Measurements from ENCODE around the gene NFATC3. TPM values are rescaled to one million over a fixed set of nuclear protein-coding genes. Genes with fewer than 3 reads are reported as not detected.

NFATC3 gene
- polyA plus RNA-seq, 1 experiment = 16.7 TPM

DNA sequence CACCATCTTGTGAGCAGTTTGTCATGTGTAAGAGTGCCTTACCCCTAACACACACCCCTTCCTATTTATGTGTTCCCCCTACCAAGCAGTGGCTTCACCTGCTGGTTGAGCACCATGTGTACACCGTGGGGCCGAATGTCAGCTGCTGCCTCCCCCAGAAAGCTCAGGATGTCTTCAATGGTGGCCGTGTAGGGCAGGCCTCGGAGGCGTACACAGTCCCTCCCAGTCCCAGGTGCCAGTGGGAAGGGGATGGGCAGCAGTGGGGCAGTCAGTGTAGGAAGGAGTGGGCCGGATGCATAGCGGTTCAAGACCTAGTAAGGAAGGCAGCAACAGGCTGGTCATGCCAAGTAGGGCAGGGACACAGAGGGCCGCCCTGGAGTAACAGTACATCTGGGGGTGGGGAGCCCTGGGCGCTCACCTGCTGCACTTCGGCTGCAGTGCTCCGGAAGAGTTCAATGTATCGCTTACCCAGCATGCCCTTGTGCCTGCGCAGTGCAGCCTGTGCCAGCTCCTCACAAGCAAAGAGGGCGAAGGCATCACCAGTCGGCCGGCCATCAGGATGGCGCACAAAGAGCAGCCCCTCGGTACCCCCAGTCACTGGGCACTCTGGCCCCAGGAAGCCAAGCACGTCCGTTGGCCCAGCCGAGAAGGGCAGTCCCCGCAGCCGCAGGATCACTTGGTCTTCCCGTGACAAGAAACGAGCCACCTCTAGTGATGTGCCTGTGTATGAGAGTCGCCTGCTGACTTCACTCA is 146.4 kb downstream of the NFATC3 start:
- POLR2A ChIA-PET = no interaction called here
- TF ChIP-seq, protein P1, sequence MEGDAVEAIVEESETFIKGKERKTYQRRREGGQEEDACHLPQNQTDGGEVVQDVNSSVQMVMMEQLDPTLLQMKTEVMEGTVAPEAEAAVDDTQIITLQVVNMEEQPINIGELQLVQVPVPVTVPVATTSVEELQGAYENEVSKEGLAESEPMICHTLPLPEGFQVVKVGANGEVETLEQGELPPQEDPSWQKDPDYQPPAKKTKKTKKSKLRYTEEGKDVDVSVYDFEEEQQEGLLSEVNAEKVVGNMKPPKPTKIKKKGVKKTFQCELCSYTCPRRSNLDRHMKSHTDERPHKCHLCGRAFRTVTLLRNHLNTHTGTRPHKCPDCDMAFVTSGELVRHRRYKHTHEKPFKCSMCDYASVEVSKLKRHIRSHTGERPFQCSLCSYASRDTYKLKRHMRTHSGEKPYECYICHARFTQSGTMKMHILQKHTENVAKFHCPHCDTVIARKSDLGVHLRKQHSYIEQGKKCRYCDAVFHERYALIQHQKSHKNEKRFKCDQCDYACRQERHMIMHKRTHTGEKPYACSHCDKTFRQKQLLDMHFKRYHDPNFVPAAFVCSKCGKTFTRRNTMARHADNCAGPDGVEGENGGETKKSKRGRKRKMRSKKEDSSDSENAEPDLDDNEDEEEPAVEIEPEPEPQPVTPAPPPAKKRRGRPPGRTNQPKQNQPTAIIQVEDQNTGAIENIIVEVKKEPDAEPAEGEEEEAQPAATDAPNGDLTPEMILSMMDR (IDR thresholded peaks at IDR 0.05; ENCODE audit: low read depth, low read length) = no peak
- DNase-seq (ENCODE audit: low read depth, low spot score) = no peak

DNA sequence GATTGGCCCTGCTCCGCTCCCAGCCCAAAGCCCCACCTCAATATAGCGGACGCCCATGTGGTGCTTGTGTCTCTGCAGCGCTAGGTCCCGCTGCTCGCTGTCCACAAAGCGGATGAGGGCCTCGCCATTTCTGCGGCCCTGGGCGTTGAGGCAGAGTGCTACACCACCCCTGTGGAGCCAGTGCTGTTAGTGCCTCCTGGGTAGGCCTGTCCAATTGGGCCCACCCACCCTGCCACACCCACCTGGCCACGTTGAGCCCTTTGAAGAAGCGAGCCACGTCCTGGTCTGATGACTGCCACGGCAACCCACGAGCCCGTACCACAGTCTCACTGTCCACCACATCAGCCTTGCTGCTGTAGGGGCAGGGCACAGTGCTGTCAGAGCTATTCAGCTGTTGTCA is 147.2 kb downstream of the NFATC3 start:
- Histone ChIP-seq H3K27me3 (ENCODE audit: control insufficient read depth, insufficient read depth, low read length) (no peaks in the 10 kb centered on the region), H3K27ac (ENCODE audit: low read depth, low read length) (no peak overlapping the region), H3K9me3 (ENCODE audit: control insufficient read depth, insufficient read depth, low read length) (no peaks in the 10 kb centered on the region; the same call in 1 of the 2 replicates), H3K4me3 (ENCODE audit: low read depth, low read length) (no peak overlapping the region)
- ChIA-PET CTCF (no interaction called here), POLR2A (no interaction called here)
- TF ChIP-seq, protein P1 (IDR thresholded peaks at IDR 0.05; ENCODE audit: low read depth, low read length) = no peak
- no peak for DNase-seq (ENCODE audit: low read depth, low spot score)

More for the DNA sequence above, 146.4 kb downstream of the NFATC3 start:
- H3K27me3 ChIP-seq (ENCODE audit: control insufficient read depth, insufficient read depth, low read length) = no peaks in the 10 kb centered on the region
- no peaks in the 10 kb centered on the region; the same call in 1 of the 2 replicates for H3K9me3 ChIP-seq (ENCODE audit: control insufficient read depth, insufficient read depth, low read length)
- CTCF ChIA-PET = interaction anchor here (0.5 to 1.2 kb wide), 3 partner anchors 166 to 238 kb away, joined by 3 read pairs; no protein-coding TSS in a partner anchor
- no peak overlapping the region for H3K4me3 ChIP-seq (ENCODE audit: low read depth, low read length)
- H3K27ac ChIP-seq (ENCODE audit: low read depth, low read length) = no peak overlapping the region

DNA sequence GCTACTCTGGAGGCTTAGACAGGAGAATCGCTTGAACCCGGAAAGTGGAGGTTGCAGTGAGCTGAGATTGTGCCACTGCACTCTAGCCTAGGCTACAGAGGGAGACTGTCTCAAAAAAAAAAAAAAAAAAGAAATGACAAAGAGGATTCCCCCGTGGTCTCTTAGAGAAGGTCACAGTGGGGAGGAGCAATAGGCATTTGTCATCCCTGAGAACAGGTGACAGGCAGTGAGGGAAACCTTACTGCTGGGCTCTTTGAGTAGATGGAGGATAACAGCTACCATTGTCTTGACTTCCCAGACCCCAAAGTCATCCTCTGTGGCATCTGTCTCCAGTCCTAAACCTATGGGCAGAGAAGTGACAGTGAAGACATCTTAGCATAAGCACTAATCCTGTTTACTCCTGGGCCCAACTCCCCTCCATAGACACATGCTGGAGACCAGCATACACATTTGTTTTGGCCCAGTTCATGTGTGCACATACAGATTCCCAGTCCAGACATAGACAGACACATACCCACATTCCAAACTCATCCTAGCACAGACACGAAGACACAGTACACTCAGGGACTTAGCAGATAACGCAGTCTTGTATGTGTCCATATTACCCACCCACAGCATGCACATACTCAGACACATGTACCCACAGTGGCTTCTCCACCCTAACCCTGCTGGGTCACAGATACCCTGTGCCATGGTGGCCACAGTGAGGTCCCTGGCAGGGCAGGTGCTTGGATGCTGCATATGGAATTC is 148.1 kb downstream of the NFATC3 start:
- TF ChIP-seq, protein P1 (IDR thresholded peaks at IDR 0.05; ENCODE audit: low read depth, low read length) = no peak
- Histone ChIP-seq H3K27ac (ENCODE audit: low read depth, low read length) (no peak overlapping the region), H3K9me3 (ENCODE audit: control insufficient read depth, insufficient read depth, low read length) (no peaks in the 10 kb centered on the region; the same call in 1 of the 2 replicates), H3K4me3 (ENCODE audit: low read depth, low read length) (no peak overlapping the region), H3K27me3 (ENCODE audit: control insufficient read depth, insufficient read depth, low read length) (no peaks in the 10 kb centered on the region)
- DNase-seq (ENCODE audit: low read depth, low spot score) = no peak
- ChIA-PET POLR2A (no interaction called here), CTCF (interaction anchor here (0.7 to 1.5 kb wide), 3 partner anchors 96 to 225 kb away, joined by 3 to 6 read pairs (median 4); no protein-coding TSS in a partner anchor)

DNA sequence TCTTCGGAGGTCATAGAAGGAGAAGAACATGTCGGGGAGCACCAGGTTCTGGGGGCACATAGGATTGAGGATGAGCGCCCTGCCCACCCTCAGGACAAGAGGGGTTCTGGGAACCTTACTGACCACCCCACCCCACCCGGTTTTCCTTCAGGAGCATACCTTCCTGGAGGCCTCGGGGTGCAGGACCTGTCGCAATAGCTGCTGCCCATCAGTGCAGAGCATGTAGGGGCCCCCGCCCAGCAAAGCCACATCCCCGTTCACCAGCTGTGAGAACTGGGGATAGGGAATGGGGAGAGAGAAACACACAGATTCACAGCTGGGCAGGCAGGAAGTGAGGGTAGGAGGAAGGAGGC is 148.6 kb downstream of the NFATC3 start:
- H3K27me3 ChIP-seq (ENCODE audit: control insufficient read depth, insufficient read depth, low read length) = no peaks in the 10 kb centered on the region
- no peak overlapping the region for H3K4me3 ChIP-seq (ENCODE audit: low read depth, low read length)
- H3K27ac ChIP-seq (ENCODE audit: low read depth, low read length) = no peak overlapping the region
- ChIA-PET CTCF (interaction anchor here (1.0 to 1.5 kb wide), 2 partner anchors 95 to 226 kb away, joined by 3 to 6 read pairs; no protein-coding TSS in a partner anchor), POLR2A (no interaction called here)
- H3K9me3 ChIP-seq (ENCODE audit: control insufficient read depth, insufficient read depth, low read length) = no peaks in the 10 kb centered on the region; the same call in 1 of the 2 replicates
- TF ChIP-seq, protein P1 (IDR thresholded peaks at IDR 0.05; ENCODE audit: low read depth, low read length) = no peak
- DNase-seq (ENCODE audit: low read depth, low spot score) = no peak
